GM12878 (cell line): ENCODE measurements around the gene NUFIP1.

ENCODE experiments used
- CBX5 ChIP-seq: sonication (generic); IDR thresholded peaks from 2 replicates; pipeline ENCODE4 v1.6.1; 2016; ENCODE audit warnings: low read depth, moderate library complexity, mild to moderate bottlenecking, inconsistent platforms
- CTCF ChIP-seq, 3 experiments: IDR thresholded peaks in 2 of 3; conservative IDR thresholded peaks in 1 of 3; 2 replicates each; pipeline ENCODE4 v1.5.1; 2011; ENCODE audit warnings: low read depth in 3 of 3, low read length in 3 of 3, mild to moderate bottlenecking in 3 of 3, control low read depth in 2 of 3, moderate library complexity in 2 of 3, inconsistent platforms in 1 of 3, mixed read lengths in 1 of 3; ENCODE audit not compliant: control insufficient read depth in 2 of 3, insufficient read depth in 1 of 3; ENCODE audit errors: extremely low read depth in 1 of 3
- EGR1 ChIP-seq, 2 experiments: IDR thresholded peaks; 1 replicate in 1 of 2; 2 replicates in 1 of 2; pipeline ENCODE4 v1.6.1; 2011 to 2012; ENCODE audit warnings: low read depth in 2 of 2, low read length in 2 of 2, borderline replicate concordance in 1 of 2, mild to moderate bottlenecking in 1 of 2, moderate library complexity in 1 of 2
- GATAD2B ChIP-seq: fragments of 450-650 bp; conservative IDR thresholded peaks from 2 replicates; pipeline ENCODE4 v1.6.1; 2017; ENCODE audit warnings: low read depth, mild to moderate bottlenecking, moderate library complexity
- MAX ChIP-seq: IDR thresholded peaks from 2 replicates; pipeline ENCODE4 v1.6.1; 2012; ENCODE audit warnings: low read depth, low read length, improper control_type of control experiment
- SIN3A ChIP-seq: IDR thresholded peaks from 2 replicates; pipeline ENCODE4 v1.6.1; 2012; ENCODE audit warnings: low read depth, low read length, improper control_type of control experiment
- TCF7 ChIP-seq: IDR thresholded peaks from 2 replicates; pipeline ENCODE4 v1.6.1; 2014; ENCODE audit warnings: antibody characterized with exemption, borderline replicate concordance

GRCh38 chr13:44903574-44903985, 85.7 kb downstream of the NUFIP1 start:
- TF ChIP-seq CTCF (IDR thresholded peaks at IDR 0.05 in 2 of 3, conservative IDR thresholded peaks at IDR 0.05 in 1 of 3; ENCODE audit: control insufficient read depth in 2 of 3, extremely low read depth in 1 of 3, insufficient read depth in 1 of 3, low read depth in 3 of 3, low read length in 3 of 3) (no peak), MAX (no peak), CBX5 (no peak), TCF7 (no peak), GATAD2B (no peak), EGR1 (IDR thresholded peaks at IDR 0.05; ENCODE audit: borderline replicate concordance in 1 of 2, low read depth in 2 of 2, low read length in 2 of 2) (no peak), SIN3A (no peak)
